IPS-18c (cell line): ENCODE data around the gene RARRES2.
"Not testable (repeated sequence)": the region's sequence is repeated elsewhere in the genome, so short reads cannot be mapped to it uniquely, and the experiment has no call there.

Source experiments
- H3K4me3 ChIP-seq: 2 replicates; pipeline ENCODE4 v1.7.0; 2013; ENCODE audit warnings: low read depth, mild to moderate bottlenecking, low read length, moderate library complexity; ENCODE audit not compliant: insufficient read depth
- H3K9me3 ChIP-seq: one replicate; pipeline ENCODE4 v1.6.1; 2013; ENCODE audit warnings: mild to moderate bottlenecking, low read length, moderate library complexity; ENCODE audit not compliant: control insufficient read depth, insufficient read depth

The RARRES2 gene

GRCh38 chr7:150295027-150295426 lies 46.4 kb downstream of the RARRES2 start:
- not testable (repeated sequence) for H3K9me3 ChIP-seq, H3K4me3 ChIP-seq

DNA sequence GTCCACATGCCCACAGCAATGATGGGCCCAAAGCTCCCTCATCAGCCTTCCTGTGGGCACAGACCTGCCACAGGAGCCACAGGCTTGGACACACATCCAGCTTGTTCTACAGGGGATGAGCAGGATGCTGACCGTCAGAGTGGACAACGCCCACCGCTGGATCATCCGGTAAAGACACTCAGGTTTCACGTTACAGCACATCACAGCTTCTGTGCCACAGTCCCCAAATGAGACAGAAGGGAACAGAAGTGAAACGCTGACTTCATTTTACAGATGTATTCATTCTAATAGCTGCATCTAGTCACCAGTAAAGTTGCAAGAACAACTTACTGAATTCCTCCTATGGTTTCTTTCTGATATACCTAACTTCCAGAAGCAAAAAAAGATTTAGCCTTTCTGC lies 51.1 kb downstream of the RARRES2 start:
- H3K4me3 ChIP-seq, H3K9me3 ChIP-seq: not testable (repeated sequence)

DNA sequence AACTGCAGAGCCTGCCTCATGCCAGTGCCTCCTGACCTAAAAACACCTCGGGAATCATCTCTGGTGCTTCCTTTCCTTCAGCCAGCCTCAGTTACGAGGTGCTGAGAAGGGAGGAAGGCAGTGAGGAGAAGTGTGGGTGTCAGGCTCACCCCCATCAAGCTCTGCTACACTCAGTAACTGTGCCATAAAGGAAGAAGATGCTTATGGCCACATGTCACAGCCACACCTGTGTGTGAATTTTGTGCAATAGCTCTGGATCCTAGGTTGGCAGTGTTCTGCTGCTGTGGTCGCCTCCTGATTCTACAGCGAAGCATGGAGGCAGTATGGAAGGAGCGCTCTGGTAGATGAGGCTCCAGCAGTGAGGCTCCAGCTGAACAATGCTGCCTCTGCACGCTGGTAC lies 52.6 kb downstream of the RARRES2 start:
- not testable (repeated sequence) for H3K4me3 ChIP-seq, H3K9me3 ChIP-seq
